H1 (cell line): ENCODE results near the gene CNRIP1. TPM values are rescaled to one million over a fixed set of nuclear protein-coding genes. Genes with fewer than 3 reads are reported as not detected.

Experiments
- BACH1 ChIP-seq: IDR thresholded peaks from 2 replicates; pipeline ENCODE4 v1.6.1; 2012; ENCODE audit warnings: low read length, improper control_type of control experiment
- CBX8 ChIP-seq: fragments of 300-800, 300-1000 bp; sonication (generic); IDR thresholded peaks from 2 replicates; pipeline ENCODE4 v1.7.1; 2016; ENCODE audit warnings: low read depth, low read length, borderline replicate concordance
- CHD2 ChIP-seq: IDR thresholded peaks from 2 replicates; pipeline ENCODE4 v1.6.1; 2012; ENCODE audit warnings: low read length, improper control_type of control experiment
- CTBP2 ChIP-seq: IDR thresholded peaks from 2 replicates; pipeline ENCODE4 v1.7.0; 2011; ENCODE audit warnings: borderline replicate concordance, mild to moderate bottlenecking, moderate library complexity, mixed read lengths, low read length; ENCODE audit not compliant: insufficient read depth, insufficient read length
- CTCF ChIP-seq, 3 experiments: IDR thresholded peaks; 1 replicate in 2 of 3; 2 replicates in 1 of 3; pipeline versions ENCODE4 v1.5.1 to v1.6.1; 2011; ENCODE audit warnings: low read length in 3 of 3, mild to moderate bottlenecking in 3 of 3, inconsistent platforms in 2 of 3, low read depth in 1 of 3, moderate library complexity in 1 of 3; ENCODE audit not compliant: insufficient read depth in 1 of 3; ENCODE audit errors: control extremely low read depth in 1 of 3
- GABPA ChIP-seq: IDR thresholded peaks from 2 replicates; pipeline ENCODE4 v1.6.1; 2011; ENCODE audit warnings: mild to moderate bottlenecking, low read length, moderate library complexity, borderline replicate concordance; ENCODE audit not compliant: insufficient read depth
- GTF2F1 ChIP-seq: IDR thresholded peaks from 2 replicates; pipeline ENCODE4 v1.6.1; 2012; ENCODE audit warnings: low read depth, low read length, improper control_type of control experiment, borderline replicate concordance
- KDM4A ChIP-seq: IDR thresholded peaks from one replicate; pipeline ENCODE4 v1.7.1; 2012; ENCODE audit warnings: low read depth, mild to moderate bottlenecking, moderate library complexity, low read length, inconsistent platforms; ENCODE audit not compliant: severe bottlenecking
- NANOG ChIP-seq: IDR thresholded peaks from 2 replicates; pipeline ENCODE4 v1.6.1; 2011; ENCODE audit warnings: low read length, low read depth, mild to moderate bottlenecking, inconsistent platforms; ENCODE audit not compliant: insufficient read depth, poor library complexity, severe bottlenecking
- RAD21 ChIP-seq, 2 experiments: IDR thresholded peaks in 1 of 2; conservative IDR thresholded peaks in 1 of 2; 2 replicates each; pipeline ENCODE4 v1.6.1; 2011; ENCODE audit warnings: low read depth in 2 of 2, low read length in 2 of 2, improper control_type of control experiment in 1 of 2, inconsistent platforms in 1 of 2, mild to moderate bottlenecking in 1 of 2, moderate library complexity in 1 of 2
- RBBP5 ChIP-seq: IDR thresholded peaks from 2 replicates; pipeline ENCODE4 v1.7.1; 2012; ENCODE audit warnings: low read depth, mild to moderate bottlenecking, inconsistent platforms, low read length, moderate library complexity, borderline replicate concordance
- TAF1 ChIP-seq: IDR thresholded peaks from 2 replicates; pipeline ENCODE4 v1.6.1; 2011; ENCODE audit warnings: mild to moderate bottlenecking, low read depth, low read length
- TCF12 ChIP-seq: IDR thresholded peaks from 2 replicates; pipeline ENCODE4 v1.6.1; 2011; ENCODE audit warnings: low read depth, mild to moderate bottlenecking, low read length
- polyA plus RNA-seq, 7 experiments: library from polyadenylated mRNA; depleted of rRNA in 3 of 7; stranded (reverse) in 5 of 7; unstranded in 2 of 7; fragments of >200 nt in 5 of 7; fragments of 200-250 nt in 2 of 7; gene quantifications; 1 replicate in 5 of 7; 2 replicates in 1 of 7; 4 replicates in 1 of 7; pipeline versions ENCODE4 v1.2.1 to v1.2.3, GENCODE V29; 2011 to 2013; ENCODE audit warnings: missing spikeins in 2 of 7, mixed read lengths in 2 of 7
- total RNA-seq: library from RNA; stranded (reverse); fragmentation: NEBNext Ultra II Directional; extraction: Animal tissue kit (Norgen Biotek cat#: 25700); gene quantifications from 2 replicates; pipeline ENCODE4 v1.2.1, GENCODE V29; 2021

The CNRIP1 gene
- total and polyA plus RNA-seq, 2 of the 8 experiments (the other 6 are each of a cell fraction or from before 2014, with no cell fraction given) = 4.6 to 7.0 TPM

- TF ChIP-seq CTCF (IDR thresholded peaks at IDR 0.05; ENCODE audit: control extremely low read depth in 1 of 3, insufficient read depth in 1 of 3, low read depth in 1 of 3, low read length in 3 of 3) (no peak), NANOG (no peak), TAF1 (no peak), CTBP2 (no peak), GABPA (no peak), BACH1 (no peak), CBX8 (no peak), RBBP5 (no peak), TCF12 (no peak), GTF2F1 (no peak), CHD2 (no peak), KDM4A (no peak), RAD21 (IDR thresholded peaks at IDR 0.05 in 1 of 2, conservative IDR thresholded peaks at IDR 0.05 in 1 of 2; ENCODE audit: low read depth in 2 of 2, low read length in 2 of 2) (no peak)
- TF ChIP-seq, all 59 proteins: peak for 0
Measured at GRCh38 chr2:68303033-68303901, 16.5 kb downstream of the CNRIP1 start (continued).
